ENCODE measurements around the gene GM2A.
A peak's percentile ranks its signal among the peaks of the same experiment; 100 is the strongest.
"Not testable (repeated sequence)": the region's sequence is repeated elsewhere in the genome, so short reads cannot be mapped to it uniquely, and the experiment has no call there.

GM2A gene

DNA sequence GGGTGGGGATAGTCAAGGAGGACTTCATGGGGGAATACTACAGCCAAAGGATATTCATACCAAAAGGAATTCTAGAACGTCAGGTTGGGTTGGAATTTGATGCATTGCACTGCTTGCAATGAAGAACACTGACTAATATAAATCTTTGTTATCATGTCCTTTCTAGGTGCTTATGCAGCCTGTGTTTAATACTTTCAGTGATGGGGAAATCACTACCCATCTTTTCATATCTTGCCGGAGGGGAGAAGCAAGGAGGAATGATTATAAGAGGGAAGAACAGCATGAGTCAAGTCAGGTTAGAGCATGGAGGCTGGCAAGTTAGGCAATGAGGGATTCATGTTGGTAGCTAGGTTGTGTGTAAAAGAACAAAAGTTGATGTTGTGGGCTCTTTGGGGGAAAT is 24.0 kb upstream of the GM2A start:
- no peak for DNase-seq

DNA sequence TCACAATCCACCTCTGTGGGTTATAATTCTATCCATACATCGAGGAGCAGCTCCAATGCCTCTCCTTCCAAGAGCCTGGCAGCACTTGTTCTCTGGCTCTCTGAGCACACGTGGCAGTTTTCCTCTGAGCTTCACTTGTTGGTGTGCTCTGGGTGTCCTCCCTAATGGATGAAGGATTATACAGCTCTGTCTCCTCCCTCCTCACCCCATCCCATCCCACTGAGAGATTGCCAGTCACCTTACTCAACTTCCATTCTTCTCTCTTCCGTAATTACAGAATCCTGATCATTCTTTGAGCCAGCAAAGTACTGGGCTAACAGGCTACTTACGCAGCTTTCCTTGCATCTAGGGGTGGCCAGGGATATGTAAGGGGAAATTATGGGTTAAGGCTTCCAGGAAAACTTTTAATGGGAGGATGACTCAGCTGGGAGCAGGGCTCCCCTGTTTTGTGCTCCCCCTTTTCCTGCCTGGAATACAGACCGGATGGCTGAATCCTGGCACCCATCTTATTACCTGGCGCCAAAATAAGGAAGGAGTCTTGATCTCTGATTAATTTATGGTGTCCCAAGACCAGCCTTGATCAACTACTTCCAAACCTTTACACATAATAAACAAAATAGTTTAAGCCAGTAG is 22.8 kb upstream of the GM2A start:
- no peak for DNase-seq

DNA sequence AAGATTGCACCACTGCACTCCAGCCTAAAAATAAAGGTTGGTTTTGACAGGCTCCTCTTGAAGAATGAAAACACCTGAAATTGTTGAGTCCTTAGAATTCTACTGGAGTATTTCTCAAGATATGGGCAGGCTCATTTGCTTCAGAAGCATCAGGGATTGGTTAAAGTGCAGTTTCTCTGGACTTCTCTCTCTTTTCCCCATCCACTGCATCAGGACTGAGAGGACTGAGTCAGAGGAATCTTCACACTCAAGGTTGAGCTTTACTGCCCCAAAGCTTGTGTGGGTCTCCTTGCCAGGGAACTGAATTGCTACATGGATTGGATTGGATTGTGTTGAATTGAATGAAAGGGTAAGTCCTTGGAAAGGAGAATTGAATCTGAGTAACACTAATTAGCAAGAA is 21.6 kb upstream of the GM2A start:
- DNase-seq: no peak

DNA sequence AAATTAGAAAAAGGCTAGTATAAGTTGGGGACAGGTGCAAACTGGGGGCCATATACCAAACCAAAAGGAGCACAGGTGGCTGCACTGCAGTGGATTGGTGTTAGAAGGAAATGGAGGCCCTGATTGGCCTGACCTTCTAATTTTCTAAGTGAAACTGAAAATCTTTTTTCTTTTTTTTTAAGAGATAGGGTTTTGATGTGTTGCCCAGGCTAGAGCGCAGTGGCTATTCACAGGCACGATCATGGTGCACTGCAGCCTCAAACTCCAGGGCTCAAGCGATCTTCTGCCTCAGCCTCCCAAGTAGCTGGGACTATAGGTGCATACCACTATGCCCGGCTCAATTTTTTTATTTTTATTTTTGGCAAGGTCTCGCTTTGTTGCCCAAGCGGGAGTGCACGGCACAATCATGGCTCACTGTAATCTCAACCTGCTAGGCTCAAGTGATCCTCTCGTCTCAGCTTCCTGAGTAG is 19.3 kb upstream of the GM2A start:
- DNase-seq: no peak

DNA sequence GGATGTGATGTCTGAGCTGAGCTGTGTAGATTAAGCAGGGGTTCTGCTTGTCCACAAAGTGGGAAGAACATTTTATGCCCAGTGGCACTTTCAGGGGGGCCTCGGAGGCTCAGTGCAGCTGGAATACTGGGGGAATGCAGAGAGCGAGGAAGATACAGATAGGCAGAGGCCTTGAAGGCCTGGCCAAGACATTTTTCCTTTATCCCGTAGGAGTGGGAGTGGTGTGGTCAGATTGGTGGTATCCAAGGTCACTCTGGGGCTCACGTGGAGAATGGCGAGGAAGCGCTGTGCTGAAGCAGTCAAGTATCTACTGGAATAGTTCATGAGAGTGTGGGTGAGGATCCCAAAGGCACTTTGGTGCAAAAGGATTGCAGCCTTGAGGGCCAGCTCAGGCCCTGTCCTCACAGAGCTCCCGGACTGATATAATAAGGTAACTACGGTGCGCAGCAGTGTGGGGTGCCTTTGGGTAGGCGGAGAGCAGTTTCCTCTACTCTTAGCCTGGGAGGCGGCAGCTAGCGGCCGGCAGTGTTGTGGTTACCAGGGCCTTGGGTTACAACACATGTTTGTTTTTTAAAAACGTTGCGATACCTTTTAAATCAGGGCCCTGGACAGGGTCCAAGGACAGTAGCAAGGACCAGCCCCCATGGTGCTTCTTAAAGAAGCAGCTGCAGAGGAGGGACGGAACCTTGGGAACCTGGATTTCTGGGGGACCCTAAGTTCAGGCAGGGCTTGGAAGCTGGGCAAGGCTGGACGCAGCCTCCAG is 18.3 kb upstream of the GM2A start:
- no peak for DNase-seq

DNA sequence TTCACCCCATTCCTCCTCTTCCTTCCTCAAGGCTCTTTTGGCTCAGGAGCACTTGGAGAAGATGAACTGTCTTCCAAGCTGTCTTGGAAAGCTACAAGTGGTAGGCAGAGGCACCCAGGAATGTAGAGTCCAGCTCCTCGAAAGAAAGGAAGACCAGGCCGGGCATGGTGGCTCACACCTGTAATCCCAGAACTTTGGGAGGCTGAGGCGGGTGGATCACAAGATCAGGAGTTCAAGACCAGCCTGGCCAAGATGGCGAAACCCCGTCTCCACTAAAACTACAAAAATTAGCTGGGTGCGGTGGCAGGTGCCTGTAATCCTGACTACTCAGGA is 17.8 kb upstream of the GM2A start:
- not testable (repeated sequence) for DNase-seq

DNA sequence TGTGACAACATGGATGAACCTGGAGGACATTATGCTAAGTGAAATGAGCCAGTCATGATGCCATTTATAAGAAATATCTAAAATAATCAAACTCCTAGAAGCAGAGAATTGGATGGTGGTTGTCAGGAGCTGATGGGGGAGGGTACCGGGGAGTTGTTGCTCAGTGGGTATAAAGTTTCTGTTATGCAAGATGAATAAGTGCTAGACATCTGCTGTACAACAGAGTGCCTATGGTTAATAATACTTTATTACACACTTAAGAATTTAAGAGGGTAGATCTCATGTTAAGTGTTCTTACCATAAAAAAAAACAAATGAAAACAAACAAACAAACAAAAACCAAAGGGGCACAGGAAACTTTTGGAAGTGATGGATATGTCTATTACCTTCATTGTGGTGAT is 16.1 kb upstream of the GM2A start:
- no peak for DNase-seq

DNA sequence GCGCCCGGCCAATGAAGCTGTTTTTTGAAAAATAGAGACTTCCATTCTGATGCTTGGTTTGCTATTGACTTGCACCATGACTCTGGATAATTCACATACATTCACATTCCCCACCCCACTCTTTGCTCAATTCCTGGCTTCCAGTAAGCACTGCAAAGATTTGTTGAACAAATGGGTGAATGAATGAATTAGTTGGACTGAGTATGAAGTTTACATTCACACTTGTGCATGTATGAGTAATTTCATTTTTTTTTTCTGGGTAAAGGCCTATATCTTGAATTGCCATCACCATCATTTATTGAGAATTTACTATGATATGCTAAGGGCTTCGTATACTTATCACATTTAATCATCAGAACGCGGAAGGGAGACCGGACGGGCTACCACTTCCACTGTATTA is 15.3 kb upstream of the GM2A start:
- no peak for DNase-seq

DNA sequence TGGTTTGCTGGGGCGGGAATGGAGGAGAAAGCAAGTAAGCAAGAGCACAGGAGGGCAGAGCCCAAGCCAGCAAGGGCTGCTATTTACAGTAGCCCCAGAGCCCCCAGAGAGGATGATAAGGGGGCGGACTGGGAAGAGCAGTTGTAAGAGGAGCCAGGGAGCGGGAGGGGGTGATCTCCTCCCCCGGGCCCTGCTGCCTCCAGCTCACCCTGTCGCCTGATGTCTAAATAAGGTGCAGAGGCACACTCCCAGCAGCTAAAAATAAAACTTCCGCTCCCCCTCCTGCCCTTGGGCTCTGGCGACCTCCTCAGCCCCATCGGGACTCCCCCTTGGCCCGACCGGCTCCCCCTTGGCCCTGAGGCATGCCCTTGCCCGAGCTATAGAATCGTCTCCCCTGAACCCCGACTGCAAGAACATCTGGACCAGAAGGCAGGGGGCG is 14.7 kb upstream of the GM2A start:
- no peak for DNase-seq

DNA sequence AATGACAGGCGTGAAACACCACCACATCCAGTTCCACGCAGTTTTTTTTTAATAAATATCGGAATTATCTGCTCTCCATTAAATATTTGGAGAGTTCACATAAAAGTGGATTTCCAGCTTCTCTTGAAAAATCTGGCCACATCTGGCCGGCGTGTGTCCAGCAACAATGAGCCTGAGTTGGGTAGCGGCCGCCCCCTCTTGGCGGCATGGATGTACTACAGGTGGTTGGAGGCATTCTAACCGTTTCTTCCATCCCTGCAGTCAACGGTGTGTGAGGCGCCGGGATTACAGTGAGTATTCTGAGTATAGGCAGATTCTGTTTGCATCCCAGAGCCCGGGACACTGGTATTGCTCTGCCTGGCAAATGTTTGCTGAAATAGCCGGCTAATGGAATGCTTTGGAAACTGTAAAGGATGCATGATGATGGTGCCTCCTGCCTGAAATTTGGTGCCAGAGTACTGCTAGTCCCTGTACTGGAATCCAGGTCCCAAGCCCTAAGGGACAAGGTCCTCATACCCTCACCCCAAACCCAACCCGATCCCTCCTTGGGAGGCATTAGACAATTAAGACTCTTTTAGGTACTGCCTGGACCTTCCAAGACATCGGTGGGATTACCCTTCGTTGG is 13.6 kb upstream of the GM2A start:
- peak; percentile 11 to 46 (median 44) for DNase-seq

DNA sequence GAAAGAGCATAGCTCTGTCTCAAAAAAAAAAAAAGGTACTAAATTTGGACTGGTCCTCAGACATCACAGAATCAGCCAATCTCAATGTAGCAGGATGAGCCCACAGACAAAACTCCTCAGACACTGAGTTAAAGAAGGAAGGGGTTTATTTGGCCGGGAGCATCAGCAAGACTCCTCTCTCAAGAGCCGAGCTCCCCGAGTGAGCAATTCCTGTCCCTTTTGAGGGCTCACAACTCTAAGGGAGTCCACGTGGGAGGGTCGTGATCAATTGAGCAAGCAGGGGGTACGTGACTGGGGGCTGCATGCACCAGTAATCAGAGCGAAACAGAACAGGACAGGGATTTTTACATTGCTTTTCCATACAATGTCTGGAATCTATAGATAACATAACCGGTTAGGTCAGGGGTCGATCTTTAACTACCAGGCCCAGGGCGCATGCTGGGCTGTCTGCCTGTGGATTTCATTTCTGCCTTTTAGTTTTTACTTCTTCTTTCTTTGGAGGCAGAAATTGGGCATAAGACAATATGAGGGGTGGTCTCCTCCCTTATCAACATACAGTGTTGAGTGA is 12.6 kb upstream of the GM2A start:
- not testable (repeated sequence) for DNase-seq

DNA sequence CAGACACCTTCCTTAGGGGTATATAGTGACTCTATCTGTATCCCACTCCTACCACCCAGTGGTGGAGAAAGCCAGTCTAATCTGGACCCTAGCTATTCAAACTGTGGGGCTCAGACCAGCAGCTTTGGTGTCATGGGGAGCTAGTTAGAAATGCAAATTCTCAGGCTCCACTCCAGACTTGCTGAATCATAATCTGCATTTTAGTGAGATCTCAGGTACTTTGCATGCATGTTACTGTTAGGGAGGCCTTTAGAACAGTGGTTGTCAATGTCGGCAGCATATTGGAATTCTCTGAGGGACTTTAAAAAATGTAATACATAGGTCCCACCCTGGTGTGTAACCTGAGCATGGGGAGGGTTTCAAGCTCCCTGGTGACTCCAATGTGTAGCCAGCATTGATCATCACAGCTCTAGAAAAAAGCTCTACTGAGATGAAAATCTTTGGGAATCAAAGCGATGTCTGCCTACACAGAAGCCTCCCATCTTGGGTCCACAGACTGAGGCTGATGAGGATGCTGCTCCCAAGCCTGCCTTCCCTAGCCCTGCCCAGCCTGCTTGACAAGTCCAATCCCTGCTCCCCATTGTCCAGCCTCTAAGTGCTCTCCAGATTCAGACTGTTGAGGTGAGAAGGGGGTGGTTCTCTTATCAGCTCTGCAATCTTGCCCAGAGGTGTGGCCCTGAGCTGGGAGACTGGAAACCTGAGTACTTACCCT is 11.9 kb upstream of the GM2A start:
- DNase-seq: peak in 1 of 3 experiments; percentile 91

DNA sequence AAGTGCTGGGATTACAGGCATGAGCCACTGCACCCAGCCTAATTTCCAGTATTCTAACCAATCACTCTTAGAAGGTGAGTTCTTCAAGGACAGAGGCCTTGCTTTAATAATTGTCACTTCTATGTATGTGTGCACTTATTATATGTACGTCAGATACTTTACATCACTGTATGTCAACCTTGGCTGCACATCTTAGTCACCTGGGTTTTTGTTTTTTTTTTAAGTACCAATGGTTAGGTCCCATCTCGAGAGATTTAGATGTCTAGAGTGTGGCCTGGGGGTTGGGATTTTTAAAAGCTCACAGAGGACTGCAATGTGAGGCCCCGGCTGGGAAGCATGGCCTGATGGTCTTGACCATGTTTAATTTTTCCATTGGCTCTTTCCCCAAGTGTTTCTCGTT is 9.9 kb upstream of the GM2A start:
- DNase-seq: no peak

DNA sequence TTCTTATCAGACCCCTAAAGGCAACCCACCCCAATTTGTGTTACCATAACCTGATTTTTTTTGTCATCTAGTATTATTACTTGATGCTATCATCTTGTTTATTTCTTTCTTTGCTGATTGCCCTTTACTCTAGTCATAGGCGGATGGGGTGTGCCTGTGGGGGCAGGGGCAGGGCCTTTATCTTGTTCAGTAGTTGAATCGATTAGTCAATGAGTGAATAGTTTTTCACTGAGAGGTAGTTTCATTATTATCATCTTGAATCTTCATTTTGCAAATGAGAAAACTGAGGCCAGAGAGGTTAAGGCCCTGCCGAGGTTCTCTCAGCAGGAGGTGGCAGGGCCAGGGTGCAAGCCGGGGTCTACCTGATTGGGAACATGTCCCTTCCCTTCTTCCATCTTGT is 9.4 kb upstream of the GM2A start:
- no peak for DNase-seq

DNA sequence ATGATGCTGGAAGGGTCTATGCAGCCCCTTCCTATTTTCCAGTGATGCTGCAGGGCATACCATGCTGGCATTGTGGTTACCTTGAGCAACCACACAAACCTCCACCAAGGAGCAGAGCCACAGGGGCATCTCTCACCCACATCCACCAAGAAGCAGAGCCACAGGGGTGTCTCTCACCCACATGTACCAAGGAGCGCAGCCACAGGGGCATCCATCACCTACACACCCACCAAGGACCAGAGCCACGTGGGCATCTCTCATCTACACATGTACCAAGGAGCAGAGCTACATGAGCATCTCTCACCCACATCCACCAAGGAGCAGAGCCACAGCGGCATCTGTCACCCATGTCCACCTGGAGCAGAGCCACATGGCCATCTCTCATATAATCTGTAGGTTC is 8.8 kb upstream of the GM2A start:
- DNase-seq: no peak

DNA sequence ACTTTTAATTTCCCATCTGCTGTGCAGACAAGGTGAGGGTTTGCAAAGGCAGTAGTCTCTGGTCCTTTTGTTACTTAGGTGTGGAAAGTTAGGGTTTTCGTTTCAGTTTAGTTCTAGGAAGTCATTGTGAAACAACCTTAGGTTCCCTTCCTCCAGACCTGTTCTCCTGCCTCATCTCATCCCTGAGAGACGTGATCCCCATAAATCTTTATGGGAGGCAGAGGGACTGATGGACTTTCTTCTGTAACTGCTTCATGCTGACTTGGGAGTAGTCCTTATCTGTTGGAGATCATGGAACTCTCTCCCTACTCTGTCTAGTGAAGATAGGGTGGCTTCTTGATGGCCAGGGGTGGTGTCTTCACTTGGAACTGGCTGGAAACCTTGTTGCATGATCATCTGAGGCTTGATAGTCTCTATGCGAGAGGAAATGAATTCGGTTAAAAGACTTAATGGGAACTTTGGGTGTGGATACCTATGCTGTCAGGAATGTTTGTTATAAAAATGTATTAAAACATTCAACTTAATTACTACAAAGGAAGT is 7.2 kb upstream of the GM2A start:
- no peak for DNase-seq

DNA sequence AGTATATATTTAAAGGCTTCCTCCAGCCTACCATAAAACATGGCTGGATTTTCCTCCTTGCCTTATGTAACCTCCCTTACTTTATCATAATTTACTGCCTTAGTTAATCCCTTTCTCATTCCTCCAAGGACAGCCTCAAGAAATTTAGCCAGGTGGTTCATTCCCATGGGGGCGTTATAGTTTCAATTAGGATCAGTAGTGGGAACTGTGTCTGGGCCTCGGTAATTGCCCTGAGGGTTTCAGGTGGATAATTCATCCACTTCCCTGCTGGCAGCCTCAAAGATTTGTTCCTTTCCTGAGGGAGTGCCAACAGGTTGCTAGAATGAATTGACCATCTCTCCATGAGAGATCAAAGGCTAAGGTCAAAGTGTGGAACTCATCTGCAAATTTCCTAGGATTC is 4.3 kb upstream of the GM2A start:
- DNase-seq: peak in 2 of 3 experiments; percentile 4 to 13

DNA sequence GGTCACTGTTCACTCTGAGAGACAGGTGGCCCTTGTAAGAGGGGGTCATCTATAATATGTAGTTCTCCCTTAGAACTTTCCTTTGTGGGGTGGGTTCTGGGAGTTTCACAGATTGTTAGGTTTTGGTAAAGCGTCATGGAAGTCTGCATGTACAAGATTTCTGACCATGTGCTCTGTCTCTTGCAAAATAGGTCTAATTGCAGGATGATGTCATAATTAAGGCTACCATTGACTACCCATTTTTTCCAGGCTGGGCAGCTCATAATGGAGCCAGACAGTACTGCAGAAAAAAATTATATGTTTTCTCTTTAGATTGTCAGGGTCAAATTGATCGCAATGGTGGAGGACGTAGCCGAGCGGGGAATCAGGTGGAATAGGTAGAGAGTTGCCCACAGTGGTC is 3.7 kb upstream of the GM2A start:
- no peak for DNase-seq

DNA sequence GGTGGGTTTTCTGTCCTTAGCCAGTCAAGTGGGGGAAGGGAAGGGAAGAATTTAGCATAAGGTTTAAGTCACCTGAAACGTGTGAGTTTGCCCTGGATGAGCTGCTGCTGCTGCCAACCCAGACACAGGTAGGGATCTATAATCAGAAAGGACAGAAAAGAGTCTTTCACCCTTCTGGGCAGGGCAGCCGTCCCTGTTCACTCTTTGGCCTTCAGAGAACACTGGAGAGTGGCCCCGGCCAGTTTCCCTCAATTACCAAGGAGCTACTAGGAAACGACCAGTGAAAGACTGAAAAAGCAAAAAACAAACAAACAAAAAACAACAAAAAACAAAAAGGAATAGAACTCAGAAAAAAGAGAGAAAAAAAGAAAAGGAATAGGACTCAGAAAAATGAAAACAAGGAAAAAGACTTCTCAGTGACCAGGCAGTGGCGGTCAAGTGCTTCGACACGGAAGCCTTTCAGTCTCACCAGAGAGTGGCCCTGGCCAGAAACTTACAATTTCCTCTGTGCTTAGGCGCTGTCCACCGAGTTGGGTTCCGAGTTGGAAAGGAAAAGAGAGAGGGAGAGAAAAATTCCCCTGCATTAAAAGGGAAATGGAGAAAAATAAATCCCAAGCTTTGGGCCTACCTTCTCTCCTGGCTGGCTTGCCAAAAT is 2.5 kb upstream of the GM2A start:
- no peak for DNase-seq

DNA sequence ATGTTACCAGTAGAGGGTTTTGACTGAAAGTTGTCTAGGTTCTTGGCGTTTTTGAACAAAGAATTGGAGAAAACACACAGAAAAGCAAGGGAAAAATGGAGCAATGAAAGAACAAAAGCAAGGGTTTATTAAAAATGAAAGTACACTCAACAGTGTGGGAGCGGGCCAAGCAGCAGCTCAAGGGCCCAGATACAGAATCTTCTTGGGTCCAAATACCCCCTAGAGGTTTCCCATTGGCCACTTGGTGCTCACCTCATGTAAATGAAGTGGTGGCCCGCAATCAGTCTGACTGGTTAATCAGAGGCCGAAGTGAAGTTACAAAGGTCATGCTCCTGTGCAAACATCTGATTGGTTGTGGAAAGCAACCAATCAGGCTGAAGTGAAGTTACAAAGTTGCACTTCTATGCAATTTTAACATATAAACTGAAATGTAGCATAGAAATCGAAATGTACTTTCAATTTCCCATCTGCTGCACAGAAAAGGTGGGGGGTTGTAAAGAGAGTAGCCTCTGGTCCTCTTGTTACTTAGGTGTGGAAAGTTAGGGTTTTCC is 1.9 kb upstream of the GM2A start:
- DNase-seq: no peak

DNA sequence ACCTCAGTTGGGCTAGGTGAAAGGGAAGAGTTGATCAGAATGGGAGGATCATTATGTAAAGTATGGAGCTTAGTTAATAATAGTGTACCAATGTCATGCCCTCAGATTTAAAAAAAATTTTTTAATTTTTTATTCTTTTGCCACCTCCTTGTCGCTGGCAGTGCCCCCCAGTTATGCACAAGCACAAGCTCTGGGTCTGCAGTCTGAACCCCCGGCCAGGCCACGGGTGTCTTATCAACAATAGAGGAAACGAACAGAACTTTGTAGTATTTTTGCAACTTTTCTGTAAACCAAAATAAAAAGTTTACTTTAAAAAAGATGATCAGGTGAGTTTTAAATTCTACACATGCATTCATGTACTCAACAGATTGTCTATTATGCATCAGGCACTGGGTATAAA is 1.4 kb upstream of the GM2A start:
- DNase-seq: no peak

DNA sequence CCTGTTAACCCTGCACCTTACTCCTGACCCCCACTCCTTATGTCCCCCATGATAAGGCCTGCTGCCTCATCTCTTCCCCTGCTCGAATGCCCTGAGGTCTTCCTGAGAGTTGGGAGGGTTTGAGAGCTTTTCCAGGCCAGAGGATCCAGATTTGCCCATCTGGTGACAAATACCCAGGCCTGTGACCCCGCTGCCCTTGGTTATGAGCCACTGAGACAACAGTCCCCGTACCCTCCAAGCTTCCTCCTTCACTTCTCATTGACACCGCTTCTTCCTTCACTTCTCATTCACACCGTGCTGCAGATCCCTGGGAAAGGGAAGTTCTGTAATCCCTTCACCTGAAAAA is 593 bp downstream of the GM2A start:
- no peak for DNase-seq
